ENCODE data around the gene PTPRCAP. TPM values are rescaled to one million over a fixed set of nuclear protein-coding genes. Genes with fewer than 3 reads are reported as not detected.

PTPRCAP gene
- total and polyA plus RNA-seq, 2 experiments from 2014 or later = 0.43 TPM; not detected in 1

DNA sequence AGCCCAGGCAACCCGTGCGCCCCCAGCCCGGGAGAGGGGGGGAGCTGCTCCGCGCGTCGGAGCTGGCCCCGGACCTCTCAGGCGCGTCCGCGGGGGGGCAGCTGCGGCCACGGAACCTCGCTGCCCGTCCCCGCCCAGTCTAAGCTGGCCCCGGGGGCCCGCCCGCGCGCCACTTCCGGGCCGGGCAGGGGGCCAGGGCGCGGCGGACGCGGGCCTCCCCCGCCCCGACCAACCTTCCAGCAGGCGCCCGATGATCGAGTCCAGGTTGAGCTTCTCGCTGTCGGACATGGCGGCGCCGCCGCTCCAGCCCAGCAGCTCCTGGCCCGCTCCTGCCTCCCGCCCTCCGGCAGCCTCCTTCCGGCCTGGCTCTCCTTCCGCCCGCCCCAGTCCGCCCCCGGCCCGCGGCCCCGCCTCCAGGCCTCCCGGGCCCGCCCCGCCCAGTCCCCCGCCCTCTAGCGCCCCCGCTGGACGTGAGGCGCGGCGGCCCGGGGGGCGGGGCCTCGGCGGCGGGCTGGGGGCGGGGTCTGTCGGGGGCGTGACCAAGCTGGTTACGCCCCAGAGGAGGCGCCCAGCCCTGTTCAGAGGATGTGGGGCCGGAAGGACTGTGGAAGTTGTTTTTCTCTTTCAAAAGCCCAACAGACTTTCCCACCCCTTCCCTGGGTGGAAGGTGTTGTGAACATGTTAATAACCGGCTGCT lies 35.8 kb downstream of the PTPRCAP start, which contains the start of gene PPP1CA:
PPP1CA (minus strand) TSS at position 364 of the 697 bp plus-strand sequence; CDS start at position 288, 76 bp downstream.
- Histone ChIP-seq H2AFZ (peak within 1 kb of the TSS; percentile 98), H3K4me2 (ENCODE audit: unreplicated experiment) (peak within 1 kb of the TSS; percentile 97), H3K4me1 (ENCODE audit: insufficient read depth) (peaks cover 8% of the 10 kb centered on the region), H3K9ac (peak within 1 kb of the TSS; percentile 95), H3K4me3 (peak within 1 kb of the TSS; percentile 91), H3K27me3 (replicated peaks; ENCODE audit: insufficient read depth) (no peaks in the 10 kb centered on the region), H3K79me2 (ENCODE audit: insufficient read depth) (peaks cover 24% of the 10 kb centered on the region), H3K36me3 (ENCODE audit: low read depth) (peaks cover 7% of the 10 kb centered on the region; the same call in 1 of the 2 replicates), H4K20me1 (ENCODE audit: insufficient read depth) (no peaks in the 10 kb centered on the region), H3K9me3 (ENCODE audit: low read depth) (no peaks in the 10 kb centered on the region), H3K9me2 (ENCODE audit: insufficient read depth) (no peaks in the 10 kb centered on the region), H3F3A (ENCODE audit: insufficient read depth) (no peaks in the 10 kb centered on the region), H3K27ac (peak within 1 kb of the TSS; percentile 81)
- in situ Hi-C loops (cut with MboI) = no loop called here
- 1% methylated on average over 13 to 54 of the region's 73 CpGs for WGBS, 2 experiments (ENCODE audit: low coverage in 1 of 2, low lambda C conversion rate in 2 of 2, missing lambda C conversion rate in 2 of 2)
- peak; percentile 96 for DNase-seq
- TF ChIP-seq EZH2 (IDR thresholded peaks at IDR 0.05; ENCODE audit: insufficient read depth, poor library complexity, severe bottlenecking) (no peak), EZH2phosphoT487 (IDR thresholded peaks at IDR 0.05; ENCODE audit: insufficient read depth, low read depth) (no peak)

DNA sequence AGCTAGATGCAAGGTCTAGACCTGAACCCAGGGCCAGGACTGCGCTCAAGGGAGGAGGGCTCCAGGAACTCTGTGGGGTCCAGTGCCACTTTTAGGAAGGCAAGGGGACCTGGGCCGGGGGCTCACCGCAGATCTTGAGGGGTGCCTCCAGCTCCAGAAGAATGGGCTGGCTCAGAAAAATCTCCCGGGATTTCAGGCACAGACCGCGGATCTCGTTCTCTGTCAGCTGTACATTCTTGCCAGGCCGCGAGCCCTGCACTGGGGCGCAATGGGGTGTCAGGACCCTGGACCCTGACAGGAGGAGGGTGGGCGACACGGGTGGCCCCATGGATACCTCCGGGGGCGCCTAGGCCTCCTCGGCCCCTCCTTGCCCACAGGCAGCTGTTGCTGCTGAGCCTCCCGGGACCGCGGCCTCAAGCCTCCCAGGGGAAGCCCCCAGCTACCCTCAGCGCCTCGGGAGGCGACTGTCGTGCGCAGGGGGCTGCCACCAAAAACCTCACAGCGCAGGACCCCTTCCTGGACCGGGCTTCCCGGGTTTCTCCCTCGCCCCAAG lies 36.5 kb downstream of the PTPRCAP start:
- H3K27ac ChIP-seq = peak overlapping the region; percentile 81
- 7 to 8% methylated on average over 20 to 23 of the region's 27 CpGs for whole genome bisulfite sequencing, 2 experiments (ENCODE audit: low coverage in 1 of 2, low lambda C conversion rate in 2 of 2, missing lambda C conversion rate in 2 of 2)
- DNase-seq = peak; percentile 55

DNA sequence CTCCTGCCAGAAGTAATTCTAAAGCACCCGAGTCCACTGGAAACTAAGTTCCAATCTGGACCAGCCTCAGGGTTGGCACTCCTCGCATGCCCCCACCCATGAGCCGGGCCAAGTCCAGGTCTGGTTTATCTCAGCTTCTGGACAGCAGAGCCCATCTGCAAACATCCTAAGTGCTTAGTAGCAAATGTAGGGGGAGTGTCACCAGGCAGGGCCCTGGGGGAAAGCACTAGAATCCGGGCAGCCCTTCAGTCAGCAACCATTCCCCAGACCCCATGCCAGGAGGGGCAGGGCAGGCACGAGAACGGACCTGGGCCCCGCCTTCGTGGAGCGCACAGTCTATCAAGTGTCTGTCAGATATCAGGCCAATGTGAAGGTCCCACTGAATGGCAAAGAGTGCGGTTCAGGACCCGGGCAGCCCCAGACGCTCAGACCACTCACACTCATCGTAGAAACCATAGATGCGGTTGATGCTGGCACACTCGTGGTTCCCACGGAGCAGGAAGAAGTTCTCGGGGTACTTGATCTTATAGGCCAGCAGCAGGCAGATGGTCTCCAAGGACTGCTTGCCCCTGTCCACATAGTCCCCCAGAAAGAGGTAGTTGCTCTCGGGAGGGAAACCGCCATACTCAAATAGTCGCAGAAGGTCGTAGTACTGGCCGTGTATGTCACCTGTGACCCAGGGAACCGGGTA lies 37.1 kb downstream of the PTPRCAP start:
- in situ Hi-C loops (cut with MboI) = no loop called here
- H3K27ac ChIP-seq = peak overlapping the region; percentile 81; the same call in 1 of the 2 replicates
- H2AFZ ChIP-seq = no peak overlapping the region
- H3K4me2 ChIP-seq (ENCODE audit: unreplicated experiment) = peak overlapping the region; percentile 97
- H3K36me3 ChIP-seq (ENCODE audit: low read depth) = peaks cover 7% of the 10 kb centered on the region; the same call in 1 of the 2 replicates
- H3K79me2 ChIP-seq (ENCODE audit: insufficient read depth) = peaks cover 24% of the 10 kb centered on the region
- H3K9me2 ChIP-seq (ENCODE audit: insufficient read depth) = no peaks in the 10 kb centered on the region
- peak overlapping the region; percentile 91 for H3K4me3 ChIP-seq
- H3F3A ChIP-seq (ENCODE audit: insufficient read depth) = no peaks in the 10 kb centered on the region
- peak; percentile 52 for DNase-seq
- H3K9me3 ChIP-seq (ENCODE audit: low read depth) = no peaks in the 10 kb centered on the region
- no peak for TF ChIP-seq EZH2 (IDR thresholded peaks at IDR 0.05; ENCODE audit: insufficient read depth, poor library complexity, severe bottlenecking)
- H3K27me3 ChIP-seq (replicated peaks; ENCODE audit: insufficient read depth) = no peaks in the 10 kb centered on the region
- 12 to 14% methylated on average over 23 of the region's 23 CpGs for WGBS, 2 experiments (ENCODE audit: low coverage in 1 of 2, low lambda C conversion rate in 2 of 2, missing lambda C conversion rate in 2 of 2)
- H4K20me1 ChIP-seq (ENCODE audit: insufficient read depth) = no peaks in the 10 kb centered on the region
- peak overlapping the region; percentile 95 for H3K9ac ChIP-seq
- peaks cover 8% of the 10 kb centered on the region for H3K4me1 ChIP-seq (ENCODE audit: insufficient read depth)

More for the DNA sequence above, 36.5 kb downstream of the PTPRCAP start:
- Histone ChIP-seq H3F3A (ENCODE audit: insufficient read depth) (no peaks in the 10 kb centered on the region), H3K9me2 (ENCODE audit: insufficient read depth) (no peaks in the 10 kb centered on the region), H3K36me3 (ENCODE audit: low read depth) (peaks cover 7% of the 10 kb centered on the region; the same call in 1 of the 2 replicates), H4K20me1 (ENCODE audit: insufficient read depth) (no peaks in the 10 kb centered on the region), H3K9me3 (ENCODE audit: low read depth) (no peaks in the 10 kb centered on the region), H3K4me2 (ENCODE audit: unreplicated experiment) (peak overlapping the region; percentile 97), H3K9ac (peak overlapping the region; percentile 95), H3K27me3 (replicated peaks; ENCODE audit: insufficient read depth) (no peaks in the 10 kb centered on the region), H2AFZ (peak overlapping the region; percentile 24; the same call in 1 of the 2 replicates), H3K79me2 (ENCODE audit: insufficient read depth) (peaks cover 24% of the 10 kb centered on the region), H3K4me3 (peak overlapping the region; percentile 91), H3K4me1 (ENCODE audit: insufficient read depth) (peaks cover 8% of the 10 kb centered on the region)
- in situ Hi-C loops (cut with MboI) = no loop called here
- TF ChIP-seq EZH2phosphoT487 (IDR thresholded peaks at IDR 0.05; ENCODE audit: insufficient read depth, low read depth) (no peak), EZH2 (IDR thresholded peaks at IDR 0.05; ENCODE audit: insufficient read depth, poor library complexity, severe bottlenecking) (no peak)

Measured in GM23248 (cell line).